Erythroblast (primary cell): Measurements from ENCODE around the gene LRIG1.

ENCODE experiments used
- GATA1 ChIP-seq: IDR thresholded peaks from 2 replicates; pipeline ENCODE4 v1.6.1; 2011; ENCODE audit warnings: low read depth, mild to moderate bottlenecking, control low read depth, low read length, moderate library complexity
- POLR2A ChIP-seq: IDR thresholded peaks from 2 replicates; pipeline ENCODE4 v1.6.1; 2011; ENCODE audit warnings: mild to moderate bottlenecking, low read length

- no peak for TF ChIP-seq GATA1
- no peak for TF ChIP-seq POLR2A
Measured at GRCh38 chr3:66480666-66481065, 20.2 kb downstream of the LRIG1 start.
